ENCODE data around the gene TRIM75.

GRCh38 chr4:165006456-165006855 is 47.2 kb upstream of the TRIM75 start:
- TF ChIP-seq, protein P1, sequence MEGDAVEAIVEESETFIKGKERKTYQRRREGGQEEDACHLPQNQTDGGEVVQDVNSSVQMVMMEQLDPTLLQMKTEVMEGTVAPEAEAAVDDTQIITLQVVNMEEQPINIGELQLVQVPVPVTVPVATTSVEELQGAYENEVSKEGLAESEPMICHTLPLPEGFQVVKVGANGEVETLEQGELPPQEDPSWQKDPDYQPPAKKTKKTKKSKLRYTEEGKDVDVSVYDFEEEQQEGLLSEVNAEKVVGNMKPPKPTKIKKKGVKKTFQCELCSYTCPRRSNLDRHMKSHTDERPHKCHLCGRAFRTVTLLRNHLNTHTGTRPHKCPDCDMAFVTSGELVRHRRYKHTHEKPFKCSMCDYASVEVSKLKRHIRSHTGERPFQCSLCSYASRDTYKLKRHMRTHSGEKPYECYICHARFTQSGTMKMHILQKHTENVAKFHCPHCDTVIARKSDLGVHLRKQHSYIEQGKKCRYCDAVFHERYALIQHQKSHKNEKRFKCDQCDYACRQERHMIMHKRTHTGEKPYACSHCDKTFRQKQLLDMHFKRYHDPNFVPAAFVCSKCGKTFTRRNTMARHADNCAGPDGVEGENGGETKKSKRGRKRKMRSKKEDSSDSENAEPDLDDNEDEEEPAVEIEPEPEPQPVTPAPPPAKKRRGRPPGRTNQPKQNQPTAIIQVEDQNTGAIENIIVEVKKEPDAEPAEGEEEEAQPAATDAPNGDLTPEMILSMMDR (IDR thresholded peaks at IDR 0.05) = no peak
- TF ChIP-seq POLR2A (IDR thresholded peaks at IDR 0.05) (no peak), EP300 (IDR thresholded peaks at IDR 0.05; ENCODE audit: low read depth) (no peak), POLR2AphosphoS5 (IDR thresholded peaks at IDR 0.05) (no peak)

All from transverse colon (tissue), 4 donors.